Keratinocyte (primary cell): ENCODE data around the gene ZFYVE16.

ENCODE experiments used
- CTCF ChIP-seq, 3 experiments: IDR thresholded peaks in 1 of 3; conservative IDR thresholded peaks in 1 of 3; optimal IDR thresholded peaks in 1 of 3; 2 replicates in 2 of 3; 3 replicates in 1 of 3; pipeline versions ENCODE3 to v1.5.1; 2011; ENCODE audit warnings: low read length in 3 of 3, mild to moderate bottlenecking in 3 of 3, moderate library complexity in 2 of 3, control low read depth in 1 of 3, inconsistent platforms in 1 of 3; ENCODE audit not compliant: insufficient read depth in 2 of 3; ENCODE audit errors: extremely low read depth in 1 of 3
- EZH2 ChIP-seq: IDR thresholded peaks from one replicate; pipeline ENCODE4 v1.6.1; 2012; ENCODE audit warnings: inconsistent platforms, mild to moderate bottlenecking, low read length, moderate library complexity

- TF ChIP-seq CTCF (optimal IDR thresholded peaks at IDR 0.05 in 1 of 3, IDR thresholded peaks at IDR 0.05 in 1 of 3, conservative IDR thresholded peaks at IDR 0.05 in 1 of 3; ENCODE audit: extremely low read depth in 1 of 3, insufficient read depth in 2 of 3, low read length in 3 of 3) (no peak), EZH2 (no peak)
Observed at GRCh38 chr5:80435476-80435875, 27.6 kb downstream of the ZFYVE16 start.
